Smooth muscle cell (in vitro differentiated cells): ENCODE measurements around the gene ILKAP. TPM values are rescaled to one million over a fixed set of nuclear protein-coding genes. Genes with fewer than 3 reads are reported as not detected.

ENCODE experiments used
- DNase-seq: peaks from one replicate; lab custom pipeline; 2025; ENCODE audit not compliant: unreplicated experiment; lab: John Stamatoyannopoulos, UW
- H2AFZ ChIP-seq: fragments of 200-600 bp; sonication (generic); 2 replicates; pipeline ENCODE4 v1.6.0; 2016; ENCODE audit warnings: antibody characterized with exemption, low read depth, mild to moderate bottlenecking
- H3F3A ChIP-seq: fragments of 200-600 bp; sonication (generic); 2 replicates; pipeline ENCODE4 v1.6.0; 2017; ENCODE audit warnings: antibody characterized with exemption, low read depth
- H3K27ac ChIP-seq: fragments of 200-600 bp; sonication (generic); 2 replicates; pipeline ENCODE4 v1.5.1; 2016; ENCODE audit warnings: low read depth, mild to moderate bottlenecking
- H3K27me3 ChIP-seq: fragments of 200-600 bp; sonication (generic); 2 replicates; pipeline ENCODE4 v1.6.1; 2016; ENCODE audit warnings: low read depth, mild to moderate bottlenecking
- H3K36me3 ChIP-seq: fragments of 200-600 bp; sonication (generic); 2 replicates; pipeline ENCODE4 v1.5.1; 2016; ENCODE audit warnings: low read depth
- H3K4me1 ChIP-seq: fragments of 200-600 bp; sonication (generic); 2 replicates; pipeline ENCODE4 v1.5.1; 2016; ENCODE audit warnings: low read depth
- H3K4me2 ChIP-seq: fragments of 200-600 bp; sonication (generic); 2 replicates; pipeline ENCODE4 v1.6.0; 2016; ENCODE audit warnings: mild to moderate bottlenecking
- H3K4me3 ChIP-seq: fragments of 200-600 bp; sonication (generic); 2 replicates; pipeline ENCODE4 v1.5.1; 2016; ENCODE audit warnings: mild to moderate bottlenecking
- H3K79me2 ChIP-seq: fragments of 200-600 bp; sonication (generic); 2 replicates; pipeline ENCODE4 v1.6.0; 2016; ENCODE audit warnings: low read depth, mild to moderate bottlenecking
- H3K9ac ChIP-seq: fragments of 200-600 bp; sonication (generic); 2 replicates; pipeline ENCODE4 v1.6.0; 2016; ENCODE audit warnings: low read depth
- H3K9me3 ChIP-seq: fragments of 200-600 bp; sonication (generic); replicated peaks from 2 replicates; pipeline ENCODE4 v1.5.1; 2016; ENCODE audit warnings: low read depth
- H4K20me1 ChIP-seq: fragments of 200-600 bp; sonication (generic); 2 replicates; pipeline ENCODE4 v1.6.0; 2016; ENCODE audit warnings: low read depth
- WGBS: methylation state at CpG from one replicate; pipeline ENCODE4 v1.1.7; 2016; ENCODE audit warnings: low lambda C conversion rate; 5-methylcytosine and 5-hydroxymethylcytosine counted together
- polyA plus RNA-seq: library from polyadenylated mRNA; unstranded; fragments of >200 nt; fragmentation: Nextera tagmentation; extraction: Ambion mirVana; gene quantifications from 2 replicates; pipeline ENCODE4 v1.2.1, GENCODE V29; 2016
- total RNA-seq: library from RNA; depleted of rRNA; stranded (reverse); fragments of >200 nt; gene quantifications from 2 replicates; pipeline ENCODE4 v1.2.3, GENCODE V29; 2014
- TF ChIP-seq, protein P1 (sequence below): fragments of 200-600 bp; sonication (generic); IDR thresholded peaks from 2 replicates; pipeline ENCODE4 v1.5.1; 2017; ENCODE audit warnings: borderline replicate concordance, mild to moderate bottlenecking, antibody characterized with exemption; ENCODE audit not compliant: insufficient read depth, poor library complexity, severe bottlenecking

Gene ILKAP
- total and polyA plus RNA-seq, 2 experiments from 2014 or later, result 12.0 to 21.9 TPM

- H3F3A ChIP-seq, result no peaks in the 10 kb centered on the region
- H2AFZ ChIP-seq, result no peak overlapping the region
- H3K4me1 ChIP-seq, result no peaks in the 10 kb centered on the region
- no peaks in the 10 kb centered on the region for H3K27me3 ChIP-seq
- H3K9ac ChIP-seq, result no peak overlapping the region
- no peak overlapping the region for H3K4me2 ChIP-seq
- no peaks in the 10 kb centered on the region for H3K36me3 ChIP-seq
- 93% methylated on average over 12 of the region's 12 CpGs for WGBS
- TF ChIP-seq, protein P1, sequence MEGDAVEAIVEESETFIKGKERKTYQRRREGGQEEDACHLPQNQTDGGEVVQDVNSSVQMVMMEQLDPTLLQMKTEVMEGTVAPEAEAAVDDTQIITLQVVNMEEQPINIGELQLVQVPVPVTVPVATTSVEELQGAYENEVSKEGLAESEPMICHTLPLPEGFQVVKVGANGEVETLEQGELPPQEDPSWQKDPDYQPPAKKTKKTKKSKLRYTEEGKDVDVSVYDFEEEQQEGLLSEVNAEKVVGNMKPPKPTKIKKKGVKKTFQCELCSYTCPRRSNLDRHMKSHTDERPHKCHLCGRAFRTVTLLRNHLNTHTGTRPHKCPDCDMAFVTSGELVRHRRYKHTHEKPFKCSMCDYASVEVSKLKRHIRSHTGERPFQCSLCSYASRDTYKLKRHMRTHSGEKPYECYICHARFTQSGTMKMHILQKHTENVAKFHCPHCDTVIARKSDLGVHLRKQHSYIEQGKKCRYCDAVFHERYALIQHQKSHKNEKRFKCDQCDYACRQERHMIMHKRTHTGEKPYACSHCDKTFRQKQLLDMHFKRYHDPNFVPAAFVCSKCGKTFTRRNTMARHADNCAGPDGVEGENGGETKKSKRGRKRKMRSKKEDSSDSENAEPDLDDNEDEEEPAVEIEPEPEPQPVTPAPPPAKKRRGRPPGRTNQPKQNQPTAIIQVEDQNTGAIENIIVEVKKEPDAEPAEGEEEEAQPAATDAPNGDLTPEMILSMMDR, result no peak
- no peaks in the 10 kb centered on the region for H4K20me1 ChIP-seq
- H3K4me3 ChIP-seq, result no peak overlapping the region
- no peak for DNase-seq
- H3K27ac ChIP-seq, result no peak overlapping the region
- H3K9me3 ChIP-seq, result no peaks in the 10 kb centered on the region
- no peaks in the 10 kb centered on the region for H3K79me2 ChIP-seq
These were observed 47.8 kb upstream of the ILKAP start for GRCh38 chr2:238251331-238251730.

DNA sequence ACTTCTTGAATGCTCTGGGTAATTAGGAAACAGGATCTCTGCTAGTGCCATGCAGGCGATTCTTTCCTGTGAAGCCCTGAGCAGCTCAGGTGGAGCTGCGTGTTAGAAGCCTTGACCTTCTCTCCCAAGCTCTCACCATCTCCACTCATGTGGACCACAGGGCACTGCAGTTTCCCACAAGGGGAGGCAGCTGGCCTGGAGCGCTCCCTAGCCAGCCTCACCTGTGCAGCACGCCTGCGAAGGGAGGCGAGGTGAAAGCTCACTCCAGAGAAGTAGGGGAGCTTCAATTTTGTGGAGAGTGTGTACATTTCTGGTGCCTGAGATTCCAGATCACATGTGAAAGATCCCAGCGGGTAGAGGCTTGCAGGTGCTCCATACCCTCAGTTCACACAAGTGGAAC, 47.4 kb upstream of the ILKAP start:
- TF ChIP-seq, protein P1, result no peak
- H4K20me1 ChIP-seq, result no peaks in the 10 kb centered on the region
- no peak overlapping the region for H3K4me2 ChIP-seq
- no peak overlapping the region for H3K4me3 ChIP-seq
- H3K27me3 ChIP-seq, result no peaks in the 10 kb centered on the region
- WGBS, result 96% methylated on average over 7 of the region's 7 CpGs
- H3K27ac ChIP-seq, result no peak overlapping the region
- H3K36me3 ChIP-seq, result no peaks in the 10 kb centered on the region
- DNase-seq, result no peak
- no peaks in the 10 kb centered on the region for H3K9me3 ChIP-seq
- H3K9ac ChIP-seq, result no peak overlapping the region
- H2AFZ ChIP-seq, result no peak overlapping the region
- no peaks in the 10 kb centered on the region for H3K4me1 ChIP-seq
- H3F3A ChIP-seq, result no peaks in the 10 kb centered on the region
- no peaks in the 10 kb centered on the region for H3K79me2 ChIP-seq

GRCh38 chr2:238247841-238248453, 44.5 kb upstream of the ILKAP start:
- no peaks in the 10 kb centered on the region for H3K27me3 ChIP-seq
- H3K4me3 ChIP-seq, result no peak overlapping the region
- no peak overlapping the region for H2AFZ ChIP-seq
- no peak for DNase-seq
- WGBS, result 96% methylated on average over 10 of the region's 10 CpGs
- H3K4me1 ChIP-seq, result no peaks in the 10 kb centered on the region
- H3K9ac ChIP-seq, result no peak overlapping the region
- H3K4me2 ChIP-seq, result no peak overlapping the region
- no peaks in the 10 kb centered on the region for H3K36me3 ChIP-seq
- H4K20me1 ChIP-seq, result no peaks in the 10 kb centered on the region
- TF ChIP-seq, protein P1, result no peak
- H3K9me3 ChIP-seq, result no peaks in the 10 kb centered on the region
- no peak overlapping the region for H3K27ac ChIP-seq
- H3F3A ChIP-seq, result no peaks in the 10 kb centered on the region
- H3K79me2 ChIP-seq, result no peaks in the 10 kb centered on the region
